ENCODE measurements around the gene PDPR.
"Not testable (repeated sequence)": the region's sequence is repeated elsewhere in the genome, so short reads cannot be mapped to it uniquely, and the experiment has no call there.

PDPR gene

GRCh38 chr16:70120398-70120797 lies 6.3 kb downstream of the PDPR start:
- DNase-seq (ENCODE audit: low read depth); H3K4me3 ChIP-seq (ENCODE audit: control insufficient read depth, low read depth, low read length): not testable (repeated sequence)

DNA sequence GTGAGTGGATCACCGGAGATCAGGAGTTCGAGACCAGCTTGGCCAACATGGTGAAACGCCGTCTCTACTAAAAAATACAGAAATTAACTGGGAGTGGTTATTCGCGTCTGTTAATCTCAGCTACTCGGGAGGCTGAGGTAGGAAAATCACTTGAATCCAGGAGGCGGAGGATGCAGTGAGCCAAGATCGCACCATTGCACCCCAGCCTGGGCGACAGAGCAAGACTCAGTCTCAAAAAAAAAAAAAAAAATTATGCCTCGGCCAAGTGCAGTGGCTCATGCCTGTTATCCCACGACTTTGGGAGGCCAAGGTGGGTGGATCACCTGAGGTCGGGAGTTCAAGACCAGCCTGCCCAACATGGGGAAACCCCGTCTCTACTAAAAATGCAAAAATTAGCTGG lies 9.7 kb downstream of the PDPR start:
- not testable (repeated sequence) for DNase-seq (ENCODE audit: low read depth); H3K4me3 ChIP-seq (ENCODE audit: control insufficient read depth, low read depth, low read length)

DNA sequence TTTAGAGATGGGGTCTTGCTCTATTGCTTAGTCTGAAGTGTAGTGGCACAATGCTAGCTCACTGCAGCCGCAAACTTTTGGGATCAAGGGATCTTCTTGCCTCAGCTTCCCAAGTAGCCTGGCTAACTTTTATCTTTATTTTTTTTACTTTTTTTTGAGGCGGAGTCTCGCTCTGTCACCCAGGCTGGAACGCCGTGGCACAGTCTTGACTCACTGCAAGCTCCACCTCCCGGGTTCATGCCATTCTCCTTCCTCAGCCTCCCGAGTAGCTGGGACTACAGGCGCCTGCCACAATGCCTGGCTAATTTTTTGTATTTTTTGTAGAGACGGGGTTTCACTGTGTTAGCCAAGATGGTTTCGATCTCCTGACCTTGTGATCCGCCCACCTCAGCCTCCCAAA lies 12.1 kb downstream of the PDPR start:
- H3K4me3 ChIP-seq (ENCODE audit: control insufficient read depth, low read depth, low read length); DNase-seq (ENCODE audit: low read depth): not testable (repeated sequence)

- H3K4me3 ChIP-seq (ENCODE audit: control insufficient read depth, low read depth, low read length); DNase-seq (ENCODE audit: low read depth): not testable (repeated sequence)
These were observed 13.6 kb downstream of the PDPR start for GRCh38 chr16:70127706-70128105.

- DNase-seq (ENCODE audit: low read depth); H3K4me3 ChIP-seq (ENCODE audit: control insufficient read depth, low read depth, low read length): not testable (repeated sequence)
These were observed 14.7 kb downstream of the PDPR start for GRCh38 chr16:70128844-70129243.

GRCh38 chr16:70135796-70136195 lies 21.7 kb downstream of the PDPR start:
- not testable (repeated sequence) for DNase-seq (ENCODE audit: low read depth); H3K4me3 ChIP-seq (ENCODE audit: control insufficient read depth, low read depth, low read length)

DNA sequence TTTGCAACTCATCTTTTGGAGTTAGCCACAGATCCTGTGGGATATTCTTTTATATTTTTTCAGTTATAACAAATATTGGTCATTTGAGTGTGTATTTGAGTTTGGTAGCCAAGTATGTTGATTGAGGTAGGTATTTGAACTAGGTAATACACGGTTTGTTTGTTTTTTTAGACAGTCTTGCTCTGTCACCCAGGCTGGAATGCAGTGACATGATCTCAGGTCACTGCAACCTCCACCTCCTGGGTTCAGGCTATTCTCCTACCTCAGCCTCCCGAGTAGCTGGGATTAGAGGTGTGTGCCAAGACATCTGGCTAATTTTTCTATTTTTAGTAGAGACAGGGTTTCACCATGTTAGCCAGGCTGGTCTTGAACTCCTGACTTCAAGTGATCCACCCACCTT lies 22.5 kb downstream of the PDPR start:
- not testable (repeated sequence) for DNase-seq (ENCODE audit: low read depth); H3K4me3 ChIP-seq (ENCODE audit: control insufficient read depth, low read depth, low read length)

DNA sequence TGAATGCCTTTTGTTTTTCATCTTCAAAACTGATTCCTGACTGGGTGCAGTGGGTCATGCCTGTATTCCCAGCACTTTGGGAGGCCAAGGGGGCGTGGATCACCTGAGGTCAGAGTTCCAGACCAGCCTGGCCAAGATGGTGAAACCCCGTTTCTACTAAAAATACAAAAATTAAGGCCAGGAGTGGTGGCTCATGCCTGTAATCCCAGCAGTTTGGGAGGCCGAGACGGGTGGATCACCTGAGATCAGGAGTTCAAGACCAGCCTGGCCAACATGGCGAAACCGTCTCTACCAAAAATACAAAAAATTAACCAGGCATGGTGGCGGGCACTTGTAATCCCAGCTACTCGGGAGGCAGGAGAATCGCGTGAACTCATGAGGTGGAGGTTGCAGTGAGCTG lies 28.6 kb downstream of the PDPR start:
- not testable (repeated sequence) for DNase-seq (ENCODE audit: low read depth); H3K4me3 ChIP-seq (ENCODE audit: control insufficient read depth, low read depth, low read length)

GRCh38 chr16:70143231-70143895 lies 29.2 kb downstream of the PDPR start:
- H3K4me3 ChIP-seq (ENCODE audit: control insufficient read depth, low read depth, low read length); DNase-seq (ENCODE audit: low read depth): not testable (repeated sequence)

- DNase-seq (ENCODE audit: low read depth); H3K4me3 ChIP-seq (ENCODE audit: control insufficient read depth, low read depth, low read length): not testable (repeated sequence)
These were observed 33.7 kb downstream of the PDPR start for GRCh38 chr16:70147853-70148252.

DNA sequence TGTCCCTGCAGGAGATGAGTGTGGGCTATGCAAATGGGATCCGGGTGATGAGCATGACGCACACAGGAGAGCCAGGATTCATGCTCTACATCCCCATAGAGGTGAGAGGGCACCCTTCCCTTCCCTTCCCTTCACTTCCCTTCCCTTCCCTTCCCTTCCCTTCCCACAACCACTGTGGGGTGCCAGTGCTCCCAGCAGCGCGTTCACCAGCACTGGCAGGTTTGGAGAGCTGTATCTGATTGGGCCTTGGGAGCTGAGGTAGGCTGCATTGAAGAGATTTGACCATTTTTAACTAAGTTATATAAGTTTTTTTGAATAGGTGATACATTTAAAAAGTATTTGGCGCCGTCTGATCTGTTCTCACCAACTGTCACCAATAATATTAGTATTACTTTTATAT lies 34.3 kb downstream of the PDPR start:
- DNase-seq (ENCODE audit: low read depth), result not testable (repeated sequence)

GRCh38 chr16:70149296-70149695 lies 35.2 kb downstream of the PDPR start:
- not testable (repeated sequence) for H3K4me3 ChIP-seq (ENCODE audit: control insufficient read depth, low read depth, low read length); DNase-seq (ENCODE audit: low read depth)

More for the DNA sequence above, 34.3 kb downstream of the PDPR start:
- H3K4me3 ChIP-seq (ENCODE audit: control insufficient read depth, low read depth, low read length), result not testable (repeated sequence)

- H3K4me3 ChIP-seq (ENCODE audit: control insufficient read depth, low read depth, low read length), result no peak overlapping the region
- no peak for TF ChIP-seq CTCF (conservative IDR thresholded peaks at IDR 0.05; ENCODE audit: control insufficient read depth, insufficient read depth, low read depth, low read length)
- no peak for DNase-seq (ENCODE audit: low read depth)
These were observed 37.3 kb downstream of the PDPR start for GRCh38 chr16:70151391-70151790.

- no peak for TF ChIP-seq CTCF (conservative IDR thresholded peaks at IDR 0.05; ENCODE audit: control insufficient read depth, insufficient read depth, low read depth, low read length)
- no peak overlapping the region for H3K4me3 ChIP-seq (ENCODE audit: control insufficient read depth, low read depth, low read length)
- no peak for DNase-seq (ENCODE audit: low read depth)
These were observed 37.9 kb downstream of the PDPR start for GRCh38 chr16:70151941-70152509.

All from fibroblast of mammary gland (primary cell).